ENCODE results near the gene ARL16. TPM values are rescaled to one million over a fixed set of nuclear protein-coding genes. Genes with fewer than 3 reads are reported as not detected.
"Not testable (repeated sequence)": the region's sequence is repeated elsewhere in the genome, so short reads cannot be mapped to it uniquely, and the experiment has no call there.

ARL16 gene
- total and polyA plus RNA-seq, 4 donors = 7.9 to 24.3 (median 11.3) TPM

GRCh38 chr17:81675515-81676221 is 7.9 kb downstream of the ARL16 start:
- H3K9ac ChIP-seq (ENCODE audit: low read depth in 1 of 2, low read length in 2 of 2); DNase-seq (ENCODE audit: low spot score); H3K27ac ChIP-seq (ENCODE audit: low read depth in 1 of 2, low read length in 2 of 2); H3K27me3 ChIP-seq (ENCODE audit: control insufficient read depth in 4 of 4, insufficient read depth in 4 of 4, low read length in 3 of 4); H3K9me3 ChIP-seq (ENCODE audit: control insufficient read depth in 4 of 4, low read length in 3 of 4); H3K4me3 ChIP-seq (ENCODE audit: low read depth in 1 of 3, low read length in 3 of 3): not testable (repeated sequence)
- 36% methylated on average over 18 of the region's 18 CpGs for WGBS
- Histone ChIP-seq H3K4me1 (ENCODE audit: control insufficient read depth in 4 of 4, insufficient read depth in 4 of 4, low read length in 3 of 4) (peaks cover 6 to 17% (median 9%) of the 10 kb centered on the region in 4 donors), H3K36me3 (ENCODE audit: control insufficient read depth in 4 of 4, insufficient read depth in 3 of 4, low read depth in 1 of 4, low read length in 3 of 4) (peaks cover 10 to 33% (median 14%) of the 10 kb centered on the region in 4 donors)
- TF ChIP-seq RAD21 (IDR thresholded peaks at IDR 0.05) (peak; percentile 66 to 74), CTCF (IDR thresholded peaks at IDR 0.05; ENCODE audit: low read depth, low read length, missing input control) (peak; percentile 40)

GRCh38 chr17:81673561-81674258 is 9.9 kb downstream of the ARL16 start:
- peaks cover 0 to 3% (median 0%) of the 10 kb centered on the region in 4 donors for H3K4me1 ChIP-seq (ENCODE audit: control insufficient read depth in 4 of 4, insufficient read depth in 4 of 4, low read length in 3 of 4)
- H3K27ac ChIP-seq (ENCODE audit: low read depth in 1 of 2, low read length in 2 of 2) = no peak overlapping the region
- no peak overlapping the region for H3K4me3 ChIP-seq (ENCODE audit: low read depth in 1 of 3, low read length in 3 of 3)
- peaks cover 10 to 43% (median 19%) of the 10 kb centered on the region in 4 donors for H3K36me3 ChIP-seq (ENCODE audit: control insufficient read depth in 4 of 4, insufficient read depth in 3 of 4, low read depth in 1 of 4, low read length in 3 of 4)
- no peaks in the 10 kb centered on the region for H3K9me3 ChIP-seq (ENCODE audit: control insufficient read depth in 4 of 4, low read length in 3 of 4)
- no peak for DNase-seq (ENCODE audit: low spot score)
- TF ChIP-seq CTCF (IDR thresholded peaks at IDR 0.05; ENCODE audit: low read depth, low read length, missing input control) = no peak
- no peak for TF ChIP-seq FOXA2 (IDR thresholded peaks at IDR 0.05)
- no peak for TF ChIP-seq YY1 (IDR thresholded peaks at IDR 0.05)
- TF ChIP-seq TAF1 (conservative IDR thresholded peaks at IDR 0.05) = no peak
- no peak for TF ChIP-seq FOXA1 (IDR thresholded peaks at IDR 0.05)
- TF ChIP-seq ATF3 (IDR thresholded peaks at IDR 0.05) = no peak
- TF ChIP-seq HNF4G (IDR thresholded peaks at IDR 0.05) = no peak
- no peak for TF ChIP-seq EGR1 (IDR thresholded peaks at IDR 0.05; ENCODE audit: low read depth in 2 of 2)
- TF ChIP-seq JUND (IDR thresholded peaks at IDR 0.05) = no peak
- no peak for TF ChIP-seq RXRA (IDR thresholded peaks at IDR 0.05)
- no peak for TF ChIP-seq SP1 (IDR thresholded peaks at IDR 0.05)
- no peak for TF ChIP-seq ZBTB33 (IDR thresholded peaks at IDR 0.05)
- no peak for TF ChIP-seq GABPA (IDR thresholded peaks at IDR 0.05 in 1 of 2, conservative IDR thresholded peaks at IDR 0.05 in 1 of 2)
- no peaks in the 10 kb centered on the region for H3K27me3 ChIP-seq (ENCODE audit: control insufficient read depth in 4 of 4, insufficient read depth in 4 of 4, low read length in 3 of 4)
- 88% methylated on average over 18 of the region's 18 CpGs for WGBS
- H3K9ac ChIP-seq (ENCODE audit: low read depth in 1 of 2, low read length in 2 of 2) = no peak overlapping the region
